Activated naive CD4-positive, alpha-beta T cell treated with anti-CD3 and anti-CD28 coated beads, Interleukin-2, amount 10 ng/mL, durations not matched to agents 7 days and 5 days (primary cell): ENCODE measurements around the gene MLLT6.
A peak's percentile ranks its signal among the peaks of the same experiment; 100 is the strongest.
"Not testable (repeated sequence)": the region's sequence is repeated elsewhere in the genome, so short reads cannot be mapped to it uniquely, and the experiment has no call there.

Experiments
- CTCF ChIA-PET: fragments of 350-600 bp; sonication (Branson Sonifier 250); formaldehyde crosslinking; loops from one replicate; lab custom pipeline; 2021; ENCODE audit warnings: antibody characterized with exemption; lab: Charles Lee
- DNase-seq: peaks from one replicate; pipeline ENCODE4 v3.0.0-alpha.2; 2020
- H3K27ac Mint-ChIP-seq: one replicate; pipeline ENCODE4 v1.8.0; 2021; ENCODE audit warnings: mild to moderate bottlenecking, moderate library complexity, mixed read lengths
- H3K27me3 Mint-ChIP-seq: one replicate; pipeline ENCODE4 v1.8.0; 2021; ENCODE audit warnings: mild to moderate bottlenecking, mixed read lengths
- H3K36me3 Mint-ChIP-seq: one replicate; pipeline ENCODE4 v1.8.0; 2021; ENCODE audit warnings: mixed read lengths
- H3K4me1 Mint-ChIP-seq: one replicate; pipeline ENCODE4 v1.8.0; 2021; ENCODE audit warnings: mixed read lengths
- H3K4me3 Mint-ChIP-seq: one replicate; pipeline ENCODE4 v1.8.0; 2021; ENCODE audit warnings: mild to moderate bottlenecking, moderate library complexity, mixed read lengths
- H3K9me3 Mint-ChIP-seq: one replicate; pipeline ENCODE4 v1.8.0; 2021; ENCODE audit warnings: mixed read lengths

MLLT6 gene

GRCh38 chr17:38719289-38719942, 14.3 kb downstream of the MLLT6 start:
- CTCF ChIA-PET = no interaction called here
- H3K27me3 Mint-ChIP-seq = no peaks in the 10 kb centered on the region
- DNase-seq = no peak
- peaks cover 33% of the 10 kb centered on the region for H3K4me1 Mint-ChIP-seq
- H3K27ac Mint-ChIP-seq = no peak overlapping the region
- no peak overlapping the region for H3K4me3 Mint-ChIP-seq
- no peaks in the 10 kb centered on the region for H3K9me3 Mint-ChIP-seq
- peaks cover 60% of the 10 kb centered on the region for H3K36me3 Mint-ChIP-seq

- H3K36me3 Mint-ChIP-seq = peaks cover 61% of the 10 kb centered on the region
- no peaks in the 10 kb centered on the region for H3K27me3 Mint-ChIP-seq
- CTCF ChIA-PET = interaction anchor here (1.0 kb wide), 1 partner anchor 14 kb away, joined by 4 read pairs; no protein-coding TSS in a partner anchor
- H3K9me3 Mint-ChIP-seq = no peaks in the 10 kb centered on the region
- peaks cover 33% of the 10 kb centered on the region for H3K4me1 Mint-ChIP-seq
- DNase-seq = no peak
- no peak overlapping the region for H3K4me3 Mint-ChIP-seq
- peak overlapping the region; percentile 17 for H3K27ac Mint-ChIP-seq
Observed at GRCh38 chr17:38719943-38720641, 15.0 kb downstream of the MLLT6 start.

GRCh38 chr17:38720941-38721340, 15.9 kb downstream of the MLLT6 start:
- H3K4me1 Mint-ChIP-seq = peaks cover 33% of the 10 kb centered on the region
- H3K27ac Mint-ChIP-seq = no peak overlapping the region
- CTCF ChIA-PET = interaction anchor here (1.0 kb wide), 1 partner anchor 14 kb away, joined by 4 read pairs; no protein-coding TSS in a partner anchor
- DNase-seq = no peak
- no peaks in the 10 kb centered on the region for H3K9me3 Mint-ChIP-seq
- H3K36me3 Mint-ChIP-seq = peaks cover 58% of the 10 kb centered on the region
- H3K27me3 Mint-ChIP-seq = no peaks in the 10 kb centered on the region
- H3K4me3 Mint-ChIP-seq = no peak overlapping the region

GRCh38 chr17:38721802-38722201, 16.7 kb downstream of the MLLT6 start:
- DNase-seq = no peak
- CTCF ChIA-PET = interaction anchor here (1.2 kb wide), 1 partner anchor 261 kb away, joined by 3 read pairs; no protein-coding TSS in a partner anchor
- Mint-ChIP-seq H3K4me3 (no peak overlapping the region), H3K27me3 (no peaks in the 10 kb centered on the region), H3K4me1 (peaks cover 40% of the 10 kb centered on the region), H3K9me3 (no peaks in the 10 kb centered on the region), H3K36me3 (peaks cover 56% of the 10 kb centered on the region), H3K27ac (no peak overlapping the region)

GRCh38 chr17:38724337-38724988, 19.4 kb downstream of the MLLT6 start:
- Mint-ChIP-seq H3K36me3 (peaks cover 47% of the 10 kb centered on the region), H3K4me1 (peaks cover 60% of the 10 kb centered on the region), H3K9me3 (no peaks in the 10 kb centered on the region), H3K4me3 (no peak overlapping the region), H3K27me3 (no peaks in the 10 kb centered on the region), H3K27ac (no peak overlapping the region)
- no peak for DNase-seq
- CTCF ChIA-PET = interaction anchor here (0.6 to 0.8 kb wide), 2 partner anchors 48 to 1947 kb away, joined by 3 read pairs; no protein-coding TSS in a partner anchor

GRCh38 chr17:38725066-38725465, 20.0 kb downstream of the MLLT6 start:
- Mint-ChIP-seq H3K27me3 (no peaks in the 10 kb centered on the region), H3K4me1 (peaks cover 59% of the 10 kb centered on the region), H3K9me3 (no peaks in the 10 kb centered on the region), H3K27ac (peak overlapping the region; percentile 62), H3K36me3 (peaks cover 48% of the 10 kb centered on the region), H3K4me3 (no peak overlapping the region)
- CTCF ChIA-PET = no interaction called here
- no peak for DNase-seq

- Mint-ChIP-seq H3K4me1 (peaks cover 62% of the 10 kb centered on the region), H3K27ac (peak overlapping the region; percentile 82), H3K36me3 (peaks cover 43% of the 10 kb centered on the region)
- not testable (repeated sequence) for DNase-seq, H3K4me3 Mint-ChIP-seq, H3K9me3 Mint-ChIP-seq, H3K27me3 Mint-ChIP-seq
- CTCF ChIA-PET = interaction anchor here (2.0 kb wide), 1 partner anchor 49 kb away, joined by 4 read pairs; no protein-coding TSS in a partner anchor
Observed at GRCh38 chr17:38726145-38726544, 21.1 kb downstream of the MLLT6 start.

- Mint-ChIP-seq H3K36me3 (peaks cover 44% of the 10 kb centered on the region), H3K27ac (peak overlapping the region; percentile 94), H3K27me3 (no peaks in the 10 kb centered on the region), H3K4me1 (peaks cover 73% of the 10 kb centered on the region), H3K9me3 (no peaks in the 10 kb centered on the region), H3K4me3 (peak overlapping the region; percentile 67)
- DNase-seq = peak; percentile 64
- CTCF ChIA-PET = interaction anchor here (1.5 to 2.2 kb wide), 6 partner anchors 10 to 51 kb away, joined by 3 to 14 read pairs (median 6); partner anchors contain the start of gene MLLT6
Observed at GRCh38 chr17:38727736-38728135, 22.7 kb downstream of the MLLT6 start.

GRCh38 chr17:38728290-38728831, 23.3 kb downstream of the MLLT6 start:
- H3K36me3 Mint-ChIP-seq = peaks cover 43% of the 10 kb centered on the region
- H3K27me3 Mint-ChIP-seq = no peaks in the 10 kb centered on the region
- CTCF ChIA-PET = interaction anchor here (0.6 to 2.2 kb wide), 7 partner anchors 8 to 51 kb away, joined by 3 to 14 read pairs (median 6); partner anchors contain the start of gene MLLT6
- peak; percentile 82 for DNase-seq
- peaks cover 74% of the 10 kb centered on the region for H3K4me1 Mint-ChIP-seq
- peak overlapping the region; percentile 67 for H3K4me3 Mint-ChIP-seq
- H3K9me3 Mint-ChIP-seq = no peaks in the 10 kb centered on the region
- H3K27ac Mint-ChIP-seq = peak overlapping the region; percentile 94

- H3K4me1 Mint-ChIP-seq = peaks cover 79% of the 10 kb centered on the region
- no peak for DNase-seq
- peak overlapping the region; percentile 94 for H3K27ac Mint-ChIP-seq
- CTCF ChIA-PET = interaction anchor here (0.8 to 2.2 kb wide), 7 partner anchors 19 to 52 kb away, joined by 3 to 14 read pairs (median 6); partner anchors contain the start of gene MLLT6
- H3K4me3 Mint-ChIP-seq = peak overlapping the region; percentile 61
- H3K9me3 Mint-ChIP-seq = no peaks in the 10 kb centered on the region
- H3K36me3 Mint-ChIP-seq = peaks cover 41% of the 10 kb centered on the region
- no peaks in the 10 kb centered on the region for H3K27me3 Mint-ChIP-seq
Observed at GRCh38 chr17:38729368-38729885, 24.4 kb downstream of the MLLT6 start.

- peak; percentile 89 for DNase-seq
Observed at GRCh38 chr17:38729886-38730525, 24.9 kb downstream of the MLLT6 start, which contains the start of gene CISD3. Gene CISD3 (plus strand): TSS chr17:38730341. CDS start chr17:38730359, 18 bp downstream.

GRCh38 chr17:38730526-38731379, 25.7 kb downstream of the MLLT6 start:
- CTCF ChIA-PET = interaction anchor here (1.0 to 8.3 kb wide), 5 partner anchors 14 to 128 kb away, joined by 3 to 116 read pairs (median 5); partner anchors contain the start of gene EPOP
- Mint-ChIP-seq H3K4me1 (peaks cover 82% of the 10 kb centered on the region), H3K36me3 (peaks cover 33% of the 10 kb centered on the region), H3K9me3 (no peaks in the 10 kb centered on the region), H3K27ac (peak overlapping the region; percentile 93), H3K4me3 (peak overlapping the region; percentile 100), H3K27me3 (no peaks in the 10 kb centered on the region)
- DNase-seq = no peak

More at GRCh38 chr17:38729886-38730525, 24.9 kb downstream of the MLLT6 start, which contains the start of gene CISD3:
- Mint-ChIP-seq H3K27me3 (no peaks in the 10 kb centered on the region), H3K27ac (peak within 1 kb of the TSS; percentile 94), H3K36me3 (peaks cover 39% of the 10 kb centered on the region), H3K9me3 (no peaks in the 10 kb centered on the region), H3K4me1 (peaks cover 82% of the 10 kb centered on the region), H3K4me3 (peak within 1 kb of the TSS; percentile 100)
- CTCF ChIA-PET = interaction anchor here (1.2 to 8.3 kb wide), 6 partner anchors 14 to 127 kb away, joined by 4 to 116 read pairs (median 10); partner anchors contain the start of gene EPOP
